A673 (cell line): ENCODE results near the gene STARD5. TPM values are rescaled to one million over a fixed set of nuclear protein-coding genes. Genes with fewer than 3 reads are reported as not detected.

ENCODE experiments used
- BruUV-seq: library from RNA; stranded (reverse); fragments of 400-500 nt; replicated peaks from 2 replicates; lab custom pipeline; 2021; lab: Mats Ljungman, UMichigan
- CTCF ChIA-PET: fragments of 300-600 bp; sonication (Branson Sonifier 250); formaldehyde crosslinking; loops from one replicate; lab custom pipeline; 2022; ENCODE audit warnings: antibody characterized with exemption; lab: Charles Lee
- POLR2A ChIA-PET: fragments of 300-600 bp; sonication (Branson Sonifier 250); formaldehyde crosslinking; loops from one replicate; lab custom pipeline; 2022; ENCODE audit warnings: antibody characterized with exemption; ENCODE audit not compliant: low non-redundant PET; lab: Charles Lee
- DNase-seq: peaks from one replicate; pipeline ENCODE4 v3.0.0-alpha.2; 2015; ENCODE audit warnings: low spot score
- H3K27ac ChIP-seq: fragments of 200-600 bp; sonication (generic); 2 replicates; pipeline ENCODE4 v1.5.1; 2016; ENCODE audit warnings: mixed run types, low read depth, mild to moderate bottlenecking, mixed read lengths, antibody characterized with exemption, low read length; ENCODE audit not compliant: poor library complexity, severe bottlenecking
- H3K27me3 ChIP-seq: fragments of 200-600 bp; sonication (generic); replicated peaks from 2 replicates; pipeline ENCODE4 v1.6.1; 2017; ENCODE audit warnings: mixed run types, low read depth, mild to moderate bottlenecking, mixed read lengths, antibody characterized with exemption, low read length; ENCODE audit not compliant: insufficient read depth, poor library complexity
- H3K36me3 ChIP-seq: fragments of 200-600 bp; sonication (generic); 2 replicates; pipeline ENCODE4 v1.6.1; 2016; ENCODE audit warnings: mixed run types, mild to moderate bottlenecking, mixed read lengths, antibody characterized with exemption, low read length; ENCODE audit not compliant: insufficient read depth, poor library complexity, severe bottlenecking
- H3K4me1 ChIP-seq: fragments of 200-600 bp; sonication (generic); 2 replicates; pipeline ENCODE4 v1.6.1; 2017; ENCODE audit warnings: mixed run types, mild to moderate bottlenecking, mixed read lengths, antibody characterized with exemption, low read length; ENCODE audit not compliant: insufficient read depth, poor library complexity, severe bottlenecking
- H3K4me3 ChIP-seq: fragments of 200-600 bp; sonication (generic); 2 replicates; pipeline ENCODE4 v1.5.1; 2016; ENCODE audit warnings: low read depth, mixed run types, mild to moderate bottlenecking, mixed read lengths, low read length; ENCODE audit not compliant: poor library complexity, severe bottlenecking
- H3K9me3 ChIP-seq: fragments of 200-600 bp; sonication (generic); 2 replicates; pipeline ENCODE4 v1.6.1; 2016; ENCODE audit warnings: mixed run types, low read depth, mild to moderate bottlenecking, mixed read lengths, antibody characterized with exemption, low read length; ENCODE audit not compliant: poor library complexity, severe bottlenecking
- CTCF ChIP-seq: fragments of 300-800, 200-600 bp; sonication (generic); conservative IDR thresholded peaks from 2 replicates; pipeline ENCODE4 v1.5.1; 2017; ENCODE audit warnings: low read depth, mild to moderate bottlenecking, antibody characterized with exemption, low read length, moderate library complexity, mixed read lengths
- EZH2 ChIP-seq: fragments of 200-600 bp; sonication (generic); IDR thresholded peaks from 2 replicates; pipeline ENCODE4 v1.6.1; 2017; ENCODE audit warnings: borderline replicate concordance, low read depth, mild to moderate bottlenecking, mixed read lengths, antibody characterized with exemption, low read length; ENCODE audit not compliant: poor library complexity, severe bottlenecking
- intact Hi-C: fragments of 100-400 bp; cut with micrococcal nuclease; formaldehyde crosslinking; loops from one replicate; pipeline ENCODE4 v1.10.0; 2022; ENCODE audit not compliant: unreplicated experiment
- total RNA-seq: library from RNA; stranded (reverse); gene quantifications from 2 replicates; pipeline ENCODE4 v1.2.3, GENCODE V29; 2021

The STARD5 gene
- total RNA-seq, 1 experiment from 2014 or later, result 0.54 TPM

GRCh38 chr15:81282911-81283310 lies 41.0 kb downstream of the STARD5 start:
- intact Hi-C loops, result no loop called here
- no peak for DNase-seq
- no TSS peak for BruUV-seq
- ChIA-PET CTCF (no interaction called here), POLR2A (no interaction called here)
- H3K4me1 ChIP-seq, result no peaks in the 10 kb centered on the region
- TF ChIP-seq CTCF (no peak), EZH2 (no peak)
- H3K27me3 ChIP-seq, result no peaks in the 10 kb centered on the region
- no peaks in the 10 kb centered on the region for H3K36me3 ChIP-seq
- no peak overlapping the region for H3K4me3 ChIP-seq
- no peaks in the 10 kb centered on the region for H3K9me3 ChIP-seq
- H3K27ac ChIP-seq, result no peak overlapping the region

DNA sequence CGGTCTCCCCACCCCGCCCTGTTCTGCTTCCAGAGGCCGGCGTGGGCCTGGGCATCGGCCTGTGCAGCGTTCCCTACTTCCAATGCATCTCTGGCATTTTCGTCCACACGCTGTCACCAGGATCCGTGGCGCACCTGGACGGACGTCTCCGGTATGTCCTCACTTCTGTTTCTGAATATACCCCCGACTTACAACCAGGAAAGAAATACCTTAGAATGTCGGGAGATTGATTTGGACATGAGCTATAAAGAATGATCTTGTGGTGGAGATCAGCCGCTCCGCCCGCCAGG lies 41.4 kb downstream of the STARD5 start:
- Histone ChIP-seq H3K36me3 (no peaks in the 10 kb centered on the region), H3K4me3 (no peak overlapping the region), H3K4me1 (no peaks in the 10 kb centered on the region), H3K9me3 (no peaks in the 10 kb centered on the region), H3K27me3 (no peaks in the 10 kb centered on the region), H3K27ac (no peak overlapping the region)
- intact Hi-C loops, result no loop called here
- no peak for DNase-seq
- no TSS peak for BruUV-seq
- POLR2A ChIA-PET, result no interaction called here
- TF ChIP-seq CTCF (no peak), EZH2 (no peak)
- CTCF ChIA-PET, result no interaction called here

GRCh38 chr15:81281766-81282605 lies 42.0 kb downstream of the STARD5 start:
- intact Hi-C loops, result no loop called here
- CTCF ChIA-PET, result no interaction called here
- no peak overlapping the region for H3K4me3 ChIP-seq
- H3K9me3 ChIP-seq, result peaks cover 2% of the 10 kb centered on the region
- no peak overlapping the region for H3K27ac ChIP-seq
- POLR2A ChIA-PET, result no interaction called here
- H3K36me3 ChIP-seq, result no peaks in the 10 kb centered on the region
- TF ChIP-seq CTCF, result no peak
- TF ChIP-seq EZH2, result no peak
- no peaks in the 10 kb centered on the region for H3K4me1 ChIP-seq
- no peaks in the 10 kb centered on the region for H3K27me3 ChIP-seq
- no TSS peak for BruUV-seq
- DNase-seq, result no peak
